Parathyroid adenoma (tissue), 2 donors: ENCODE measurements around the gene EML6.
A peak's percentile ranks its signal among the peaks of the same experiment; 100 is the strongest.

ENCODE experiments used
- H2AFZ ChIP-seq: fragments of 300-600 bp; sonication (generic); one replicate; pipeline ENCODE4 v1.7.0; 2017; ENCODE audit warnings: antibody characterized with exemption, mild to moderate bottlenecking
- H3K27ac ChIP-seq: fragments of 300-600 bp; sonication (generic); one replicate; pipeline ENCODE4 v1.7.0; 2017
- H3K27me3 ChIP-seq: fragments of 300-600 bp; sonication (generic); one replicate; pipeline ENCODE4 v1.7.0; 2017; ENCODE audit warnings: low read length; ENCODE audit not compliant: control insufficient read depth, insufficient read depth
- H3K36me3 ChIP-seq: fragments of 300-600 bp; sonication (generic); one replicate; pipeline ENCODE4 v1.7.0; 2017; ENCODE audit warnings: low read length; ENCODE audit not compliant: control insufficient read depth, insufficient read depth
- H3K4me1 ChIP-seq: fragments of 300-600 bp; sonication (generic); one replicate; pipeline ENCODE4 v1.7.0; 2017; ENCODE audit warnings: control low read depth
- H3K4me2 ChIP-seq: fragments of 300-600 bp; sonication (generic); one replicate; pipeline ENCODE4 v1.7.0; 2017; ENCODE audit warnings: low read length
- H3K4me3 ChIP-seq: fragments of 300-600 bp; sonication (generic); one replicate; pipeline ENCODE4 v1.7.0; 2017; ENCODE audit warnings: low read depth, low read length
- H3K79me2 ChIP-seq: fragments of 300-600 bp; sonication (generic); one replicate; pipeline ENCODE4 v1.7.0; 2017; ENCODE audit warnings: control low read depth
- H3K9ac ChIP-seq: fragments of 300-600 bp; sonication (generic); one replicate; pipeline ENCODE4 v1.7.0; 2017; ENCODE audit warnings: mild to moderate bottlenecking
- H3K9me3 ChIP-seq: fragments of 300-600 bp; sonication (generic); one replicate; pipeline ENCODE4 v1.7.0; 2017; ENCODE audit warnings: low read length; ENCODE audit not compliant: control insufficient read depth
- TF ChIP-seq, protein P1 (sequence below): fragments of 300-600 bp; sonication (generic); IDR thresholded peaks from one replicate; pipeline ENCODE4 v1.7.0; 2017; ENCODE audit warnings: antibody characterized with exemption, mild to moderate bottlenecking
- donor health status: primary hyperparathyroidism.

The EML6 gene

GRCh38 chr2:54834721-54835120 is 111.3 kb downstream of the EML6 start:
- Histone ChIP-seq H3K27me3 (no peaks in the 10 kb centered on the region), H3K4me2 (no peak overlapping the region), H3K79me2 (no peaks in the 10 kb centered on the region), H3K9ac (no peak overlapping the region), H3K9me3 (no peaks in the 10 kb centered on the region), H3K4me1 (no peaks in the 10 kb centered on the region), H3K4me3 (no peak overlapping the region), H3K36me3 (no peaks in the 10 kb centered on the region), H3K27ac (no peak overlapping the region), H2AFZ (no peak overlapping the region)
- TF ChIP-seq, protein P1, sequence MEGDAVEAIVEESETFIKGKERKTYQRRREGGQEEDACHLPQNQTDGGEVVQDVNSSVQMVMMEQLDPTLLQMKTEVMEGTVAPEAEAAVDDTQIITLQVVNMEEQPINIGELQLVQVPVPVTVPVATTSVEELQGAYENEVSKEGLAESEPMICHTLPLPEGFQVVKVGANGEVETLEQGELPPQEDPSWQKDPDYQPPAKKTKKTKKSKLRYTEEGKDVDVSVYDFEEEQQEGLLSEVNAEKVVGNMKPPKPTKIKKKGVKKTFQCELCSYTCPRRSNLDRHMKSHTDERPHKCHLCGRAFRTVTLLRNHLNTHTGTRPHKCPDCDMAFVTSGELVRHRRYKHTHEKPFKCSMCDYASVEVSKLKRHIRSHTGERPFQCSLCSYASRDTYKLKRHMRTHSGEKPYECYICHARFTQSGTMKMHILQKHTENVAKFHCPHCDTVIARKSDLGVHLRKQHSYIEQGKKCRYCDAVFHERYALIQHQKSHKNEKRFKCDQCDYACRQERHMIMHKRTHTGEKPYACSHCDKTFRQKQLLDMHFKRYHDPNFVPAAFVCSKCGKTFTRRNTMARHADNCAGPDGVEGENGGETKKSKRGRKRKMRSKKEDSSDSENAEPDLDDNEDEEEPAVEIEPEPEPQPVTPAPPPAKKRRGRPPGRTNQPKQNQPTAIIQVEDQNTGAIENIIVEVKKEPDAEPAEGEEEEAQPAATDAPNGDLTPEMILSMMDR = no peak

DNA sequence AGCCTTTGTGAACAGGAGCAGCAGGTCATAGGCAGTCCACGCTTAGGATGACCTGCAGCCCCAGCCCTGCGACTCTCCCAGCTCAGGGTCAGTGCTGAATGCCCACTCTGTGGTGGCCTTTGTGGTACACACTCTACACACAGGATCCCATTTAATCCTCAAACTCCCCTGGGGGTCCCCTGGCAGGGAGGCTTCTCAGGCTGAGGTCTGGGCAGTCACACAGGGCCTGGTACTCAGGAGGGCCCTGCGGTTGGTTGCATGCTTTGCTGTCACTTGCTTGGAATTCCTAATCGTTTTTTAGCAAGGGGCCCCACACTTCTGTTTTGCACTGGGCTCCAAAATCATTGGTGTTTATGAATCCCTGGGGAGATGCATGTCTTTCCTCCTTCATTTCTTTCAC is 113.0 kb downstream of the EML6 start:
- Histone ChIP-seq H3K9ac (no peak overlapping the region), H3K9me3 (no peaks in the 10 kb centered on the region)
- TF ChIP-seq, protein P1 = no peak

GRCh38 chr2:54838585-54839035 is 115.1 kb downstream of the EML6 start:
- no peaks in the 10 kb centered on the region for H3K9me3 ChIP-seq
- no peaks in the 10 kb centered on the region for H3K27me3 ChIP-seq
- no peak overlapping the region for H3K4me3 ChIP-seq
- TF ChIP-seq, protein P1 = peak; percentile 88
- H3K79me2 ChIP-seq = no peaks in the 10 kb centered on the region
- H3K27ac ChIP-seq = no peak overlapping the region
- no peak overlapping the region for H3K4me2 ChIP-seq
- H3K9ac ChIP-seq = no peak overlapping the region
- no peaks in the 10 kb centered on the region for H3K4me1 ChIP-seq
- H3K36me3 ChIP-seq = no peaks in the 10 kb centered on the region
- H2AFZ ChIP-seq = peak overlapping the region; percentile 77

More for the DNA sequence above, 113.0 kb downstream of the EML6 start:
- no peaks in the 10 kb centered on the region for H3K27me3 ChIP-seq
- no peaks in the 10 kb centered on the region for H3K4me1 ChIP-seq
- H3K4me3 ChIP-seq = no peak overlapping the region
- H3K4me2 ChIP-seq = no peak overlapping the region
- H3K36me3 ChIP-seq = no peaks in the 10 kb centered on the region
- H3K27ac ChIP-seq = no peak overlapping the region
- no peaks in the 10 kb centered on the region for H3K79me2 ChIP-seq
- no peak overlapping the region for H2AFZ ChIP-seq

DNA sequence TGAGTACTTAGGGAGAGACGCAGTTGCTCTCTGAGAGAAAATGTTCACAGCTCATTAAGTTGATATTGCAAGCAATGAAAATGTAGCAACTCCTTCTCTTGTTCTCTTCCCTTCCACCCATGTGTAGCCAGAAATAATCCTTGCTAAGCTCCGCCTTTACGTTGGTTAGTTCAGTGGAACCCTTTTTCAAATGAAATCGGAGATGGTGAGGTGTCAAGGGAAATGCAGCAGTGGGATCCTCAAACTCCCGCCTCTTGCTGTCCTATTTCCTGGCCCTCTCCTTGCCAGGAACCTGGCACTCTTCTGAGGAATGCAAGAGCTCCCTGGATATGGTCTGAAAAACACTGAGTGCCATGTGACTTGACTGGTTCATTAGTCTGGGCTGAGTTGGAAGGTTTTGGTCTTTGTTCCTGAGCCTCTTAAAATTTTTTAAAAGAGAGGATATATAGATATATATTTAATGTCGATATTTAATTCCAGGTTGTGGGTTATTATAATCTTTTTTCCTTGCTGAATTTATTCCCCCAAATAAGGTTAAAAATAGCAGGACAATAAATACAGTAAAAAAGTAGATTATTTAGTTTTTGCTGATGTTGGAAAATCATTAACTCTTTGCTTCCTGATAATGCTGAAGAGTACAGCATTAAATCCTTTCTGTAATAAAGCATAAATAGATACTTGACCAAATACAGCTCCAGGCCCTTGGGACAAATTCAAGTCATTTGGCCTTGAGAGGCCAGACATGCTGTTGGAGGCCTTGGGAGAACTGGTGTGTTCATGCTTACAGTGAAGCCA is 116.2 kb downstream of the EML6 start:
- H3K27me3 ChIP-seq = no peaks in the 10 kb centered on the region
- H3K4me3 ChIP-seq = no peak overlapping the region
- no peaks in the 10 kb centered on the region for H3K36me3 ChIP-seq
- H3K79me2 ChIP-seq = no peaks in the 10 kb centered on the region
- H3K9ac ChIP-seq = no peak overlapping the region
- no peak overlapping the region for H3K27ac ChIP-seq
- H3K9me3 ChIP-seq = no peaks in the 10 kb centered on the region
- no peaks in the 10 kb centered on the region for H3K4me1 ChIP-seq
- TF ChIP-seq, protein P1 = no peak
- H3K4me2 ChIP-seq = no peak overlapping the region
- no peak overlapping the region for H2AFZ ChIP-seq
